GM21825 (cell line): ENCODE data around the gene DDX53.

Experiments used
- ATAC-seq: cut with Tn5 transposase; IDR thresholded peaks from one replicate; pipeline ENCODE4 v1.9.1; 2021; ENCODE audit warnings: mild to moderate bottlenecking, moderate library complexity; ENCODE audit not compliant: unreplicated experiment

DDX53 gene

GRCh38 chrX:22999696-23000223 lies at the start of gene DDX53:
TSS of gene DDX53 (plus strand) at chrX:22999960. CDS start at chrX:23000058, 98 bp downstream.
- no peak for ATAC-seq

DNA sequence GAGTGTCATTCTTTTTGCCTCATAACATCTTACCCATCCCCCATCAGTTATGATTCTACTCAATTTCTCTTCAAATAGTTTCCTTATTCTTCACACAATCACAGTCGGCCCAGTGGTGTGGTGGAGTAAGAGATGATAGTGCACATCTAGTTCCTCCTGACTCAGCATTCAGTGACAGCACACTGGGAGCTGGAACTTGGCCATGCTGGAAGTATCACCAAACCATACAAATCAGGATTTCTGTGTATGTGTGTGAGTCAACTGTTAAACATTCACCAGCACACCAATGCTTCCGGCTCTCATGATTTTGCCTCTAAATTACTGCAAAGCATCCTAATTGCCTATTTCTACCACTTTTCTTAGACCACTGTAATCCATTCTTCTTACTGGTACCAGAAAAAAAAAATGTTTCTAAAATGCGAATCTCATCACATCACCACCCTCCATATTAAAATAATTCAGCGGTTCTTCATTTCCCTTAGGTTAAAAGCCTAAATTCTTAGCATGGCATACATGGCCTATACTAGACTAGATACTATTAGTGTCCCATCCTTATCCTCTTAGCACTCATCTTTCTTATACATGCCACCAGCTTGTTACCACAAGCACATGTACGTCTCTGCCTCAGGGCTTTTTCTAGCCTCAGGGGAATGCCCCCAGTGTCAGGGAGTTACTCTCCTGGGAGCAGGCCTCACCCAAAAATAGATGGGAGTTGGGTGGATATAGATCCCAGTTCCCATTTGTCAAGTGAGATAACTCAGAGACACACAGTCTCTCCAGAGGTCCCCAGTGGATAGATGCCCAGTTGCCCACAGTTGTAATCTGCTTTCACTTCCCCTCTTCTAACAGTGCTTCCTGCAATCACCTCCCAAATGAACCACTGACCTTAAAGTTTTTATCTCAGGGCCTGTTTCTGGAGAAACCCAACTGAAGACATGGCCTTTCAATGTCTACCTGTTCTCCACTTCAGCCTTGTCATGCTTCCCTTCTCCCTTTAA lies 49.2 kb upstream of the DDX53 start:
- ATAC-seq: no peak

DNA sequence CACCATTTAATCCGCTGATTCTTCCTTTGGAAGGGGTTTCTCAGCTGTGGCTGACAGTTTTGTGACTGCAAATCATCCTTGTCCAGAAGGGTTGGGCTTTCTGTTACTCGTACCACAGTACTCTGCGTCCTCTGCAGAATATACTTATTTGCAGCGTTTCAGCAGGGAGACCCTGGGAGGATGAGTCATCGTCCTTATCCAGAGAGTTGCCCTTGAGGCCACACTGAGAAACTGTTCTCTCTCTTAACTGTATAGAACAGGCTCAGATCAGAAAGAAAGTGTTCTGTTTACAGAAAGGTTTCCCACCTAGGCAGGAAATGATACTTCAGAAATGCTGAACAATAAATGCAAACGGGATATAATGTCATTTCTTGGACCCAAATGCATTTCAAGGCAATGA lies 47.8 kb upstream of the DDX53 start:
- no peak for ATAC-seq

- no peak for ATAC-seq
Measured at GRCh38 chrX:22958250-22958649, 41.5 kb upstream of the DDX53 start.

DNA sequence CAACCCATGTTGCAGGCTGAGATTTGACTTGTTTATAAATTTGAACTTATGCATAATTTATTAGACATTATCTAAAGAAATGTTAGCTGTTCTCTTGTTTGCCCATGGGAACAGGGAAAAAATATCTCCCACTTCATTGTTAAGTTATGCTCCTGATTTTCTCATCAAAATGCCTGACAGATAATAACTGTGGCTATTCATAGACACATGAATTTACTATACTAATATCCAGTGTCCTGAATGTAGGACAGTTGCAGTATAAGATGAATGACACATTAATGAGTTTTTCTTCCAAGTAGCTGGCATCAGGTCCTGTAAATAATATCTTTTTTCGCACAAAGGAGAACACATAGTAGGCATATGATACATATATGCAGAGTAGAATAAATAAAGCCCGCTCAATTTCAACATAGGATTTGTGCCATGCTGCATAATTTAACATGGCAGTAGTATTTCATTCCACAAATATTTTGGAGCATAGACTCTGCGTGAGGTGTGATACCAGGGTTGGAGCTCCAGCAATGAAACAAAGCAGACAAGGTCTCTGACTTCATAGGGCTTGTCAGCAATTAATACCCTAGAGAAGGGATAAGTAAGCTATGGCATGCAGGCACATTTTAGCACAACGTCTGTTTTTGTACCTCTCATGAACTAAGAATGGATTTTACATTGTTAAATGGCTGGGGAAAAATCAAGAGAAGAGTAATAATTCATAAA lies 40.4 kb upstream of the DDX53 start:
- ATAC-seq: no peak

- ATAC-seq: no peak
Measured at GRCh38 chrX:22963196-22963595, 36.6 kb upstream of the DDX53 start.

GRCh38 chrX:22968494-22968893 lies 31.3 kb upstream of the DDX53 start:
- ATAC-seq: no peak

GRCh38 chrX:22969411-22969810 lies 30.3 kb upstream of the DDX53 start:
- no peak for ATAC-seq

DNA sequence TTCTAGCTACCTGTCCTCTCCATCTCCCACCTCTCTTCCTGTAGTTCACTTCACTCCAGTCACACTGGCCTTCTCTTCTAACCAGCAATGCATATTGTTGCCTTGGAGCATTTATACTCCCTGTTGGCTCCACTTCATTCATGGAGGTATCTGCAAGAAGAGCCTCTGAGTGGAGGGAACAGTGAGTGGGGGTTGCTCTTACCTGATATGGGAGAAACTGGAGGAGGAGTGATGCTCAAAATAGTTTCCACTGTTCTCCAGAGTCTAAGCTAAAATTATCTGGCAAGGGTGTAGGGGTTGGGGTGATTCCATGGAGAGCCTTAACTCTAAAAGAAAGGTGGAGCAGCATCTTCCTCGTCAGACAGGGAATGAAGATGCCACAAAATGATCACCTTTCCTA lies 28.9 kb upstream of the DDX53 start:
- ATAC-seq: no peak

- no peak for ATAC-seq
Measured at GRCh38 chrX:22974616-22975015, 25.1 kb upstream of the DDX53 start.

- no peak for ATAC-seq
Measured at GRCh38 chrX:22975786-22976185, 24.0 kb upstream of the DDX53 start.

GRCh38 chrX:22985958-22986357 lies 13.8 kb upstream of the DDX53 start:
- no peak for ATAC-seq

- ATAC-seq: no peak
Measured at GRCh38 chrX:22987452-22987851, 12.3 kb upstream of the DDX53 start.

- ATAC-seq: no peak
Measured at GRCh38 chrX:23003116-23003515, 3.4 kb downstream of the DDX53 start.

DNA sequence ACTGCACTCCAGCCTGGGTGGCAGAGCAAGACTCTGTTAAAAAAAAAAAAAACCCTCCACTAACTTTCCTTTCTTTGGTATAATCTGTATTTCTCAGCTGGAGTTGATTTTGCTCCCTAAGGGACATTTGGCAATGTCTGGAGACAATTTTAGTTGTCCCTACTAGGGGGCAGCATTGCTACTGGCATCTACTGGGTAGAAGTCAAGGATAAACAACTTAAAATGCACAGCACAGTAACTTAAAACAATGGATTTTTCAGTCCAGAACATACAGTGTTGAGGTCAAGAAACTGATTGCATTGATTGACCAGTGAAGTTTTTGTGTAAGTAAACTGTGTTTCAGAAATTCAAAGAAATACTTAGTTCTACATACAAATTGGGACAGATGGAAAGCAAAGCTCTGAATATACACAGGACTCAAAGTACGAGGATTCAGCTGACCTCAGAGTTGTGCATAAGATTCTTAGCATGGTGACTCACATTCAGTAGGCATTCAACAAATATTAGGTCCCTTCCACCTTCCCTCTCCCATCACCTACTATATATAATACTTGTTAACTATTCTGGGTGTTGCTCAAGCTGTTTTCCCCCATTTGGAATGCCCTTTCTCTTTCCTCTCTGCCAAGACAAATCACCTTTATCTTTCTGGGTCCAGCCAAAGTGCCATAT lies 8.8 kb downstream of the DDX53 start:
- ATAC-seq: no peak

GRCh38 chrX:23012162-23012561 lies 12.4 kb downstream of the DDX53 start:
- ATAC-seq: no peak

DNA sequence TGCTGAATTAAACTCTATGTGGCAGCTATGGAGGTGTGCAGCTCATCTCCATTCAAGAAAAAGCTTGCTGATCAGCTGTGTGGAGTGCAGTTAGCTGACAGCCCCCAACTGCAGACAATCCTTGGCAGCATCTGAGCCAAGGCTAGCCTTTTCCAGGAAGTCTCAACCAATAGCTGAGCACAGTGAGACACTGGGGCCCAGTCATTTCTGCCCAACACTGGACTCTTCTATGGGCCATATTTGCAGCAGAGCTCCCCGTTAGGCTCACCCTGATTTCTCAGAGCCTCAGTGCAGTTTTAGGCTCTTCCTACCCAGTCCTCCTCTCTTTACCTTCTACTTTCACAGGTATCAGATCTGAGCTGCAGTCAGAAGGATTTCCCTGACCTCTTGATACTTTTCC lies 12.9 kb downstream of the DDX53 start:
- ATAC-seq: no peak

- no peak for ATAC-seq
Measured at GRCh38 chrX:23013366-23013765, 13.6 kb downstream of the DDX53 start.

DNA sequence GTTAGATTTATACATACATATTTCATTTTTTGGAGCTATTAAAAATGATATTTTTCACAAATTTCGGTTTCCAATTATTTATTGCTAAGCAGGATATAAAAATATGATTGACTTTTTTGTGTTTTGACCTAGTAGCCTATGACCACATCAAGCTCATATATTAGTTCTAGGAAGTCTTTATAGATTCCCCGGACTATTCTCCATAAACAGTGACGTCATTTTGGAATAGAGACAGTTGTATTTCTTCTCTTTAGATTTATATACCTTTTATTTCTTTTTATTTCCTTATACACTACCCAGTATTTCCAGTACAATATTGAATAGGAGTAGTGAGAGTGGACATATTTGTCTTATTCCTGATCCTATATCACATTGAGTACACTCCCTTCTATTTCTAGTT lies 31.8 kb downstream of the DDX53 start:
- ATAC-seq: no peak

DNA sequence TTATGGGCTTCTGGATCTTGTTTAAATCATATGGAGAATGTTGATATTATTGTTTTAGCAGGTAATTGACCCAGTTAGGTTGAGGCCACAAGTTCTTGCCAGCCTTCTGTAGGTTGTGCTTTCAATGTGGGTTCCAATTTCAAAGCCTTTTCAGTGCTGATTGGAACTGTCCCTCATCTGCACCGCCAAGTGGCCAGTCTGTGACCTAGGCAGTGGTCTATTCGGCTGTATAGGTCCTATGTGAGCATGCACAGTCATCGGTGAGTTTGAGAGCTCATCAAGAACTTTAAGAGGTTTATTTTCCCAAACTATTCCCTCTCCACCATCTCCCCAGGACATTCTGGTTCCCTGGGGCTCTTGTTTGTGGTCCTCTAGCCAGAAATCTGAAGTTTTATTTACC lies 35.7 kb downstream of the DDX53 start:
- ATAC-seq: no peak

GRCh38 chrX:23046443-23046842 lies 46.7 kb downstream of the DDX53 start:
- ATAC-seq: no peak
